NCI-H2029 (cell line): Measurements from ENCODE around the gene LHX4.

Source experiments
- DNase-seq: peaks from one replicate; lab custom pipeline; 2025; lab: John Stamatoyannopoulos, UW

Gene LHX4

GRCh38 chr1:180229483-180230415 is at the start of gene LHX4:
Gene LHX4, plus strand, starts transcription at chr1:180230264. Its CDS starts 266 bp downstream, at chr1:180230530.
- no peak for DNase-seq

- DNase-seq = no peak
Measured at GRCh38 chr1:180181048-180181447, 49.0 kb upstream of the LHX4 start.

GRCh38 chr1:180181996-180182642 is 47.9 kb upstream of the LHX4 start:
- DNase-seq = no peak

GRCh38 chr1:180182643-180183311 is 47.3 kb upstream of the LHX4 start:
- DNase-seq = no peak

GRCh38 chr1:180183426-180183825 is 46.6 kb upstream of the LHX4 start:
- no peak for DNase-seq

GRCh38 chr1:180184041-180184440 is 46.0 kb upstream of the LHX4 start:
- DNase-seq = no peak

- DNase-seq = no peak
Measured at GRCh38 chr1:180185281-180185680, 44.8 kb upstream of the LHX4 start.

- no peak for DNase-seq
Measured at GRCh38 chr1:180185971-180186645, 44.0 kb upstream of the LHX4 start.

- no peak for DNase-seq
Measured at GRCh38 chr1:180186831-180187230, 43.2 kb upstream of the LHX4 start.

GRCh38 chr1:180187626-180188025 is 42.4 kb upstream of the LHX4 start:
- no peak for DNase-seq

- DNase-seq = no peak
Measured at GRCh38 chr1:180188091-180188506, 42.0 kb upstream of the LHX4 start.

- DNase-seq = no peak
Measured at GRCh38 chr1:180188684-180189175, 41.3 kb upstream of the LHX4 start.

GRCh38 chr1:180190091-180190490 is 40.0 kb upstream of the LHX4 start:
- DNase-seq = no peak

GRCh38 chr1:180192172-180192571 is 37.9 kb upstream of the LHX4 start:
- DNase-seq = no peak

GRCh38 chr1:180193141-180194047 is 36.7 kb upstream of the LHX4 start:
- DNase-seq = no peak

- no peak for DNase-seq
Measured at GRCh38 chr1:180194048-180194425, 36.0 kb upstream of the LHX4 start.

GRCh38 chr1:180194546-180195207 is 35.4 kb upstream of the LHX4 start:
- no peak for DNase-seq

- DNase-seq = no peak
Measured at GRCh38 chr1:180195401-180195800, 34.7 kb upstream of the LHX4 start.

GRCh38 chr1:180195916-180196315 is 34.1 kb upstream of the LHX4 start:
- DNase-seq = no peak

GRCh38 chr1:180196436-180197003 is 33.5 kb upstream of the LHX4 start:
- no peak for DNase-seq
